ENCODE measurements around the gene POLR1A. TPM values are rescaled to one million over a fixed set of nuclear protein-coding genes. Genes with fewer than 3 reads are reported as not detected.

POLR1A gene
- total RNA-seq, 2 experiments from 2014 or later: 34.5 to 36.6 TPM

DNA sequence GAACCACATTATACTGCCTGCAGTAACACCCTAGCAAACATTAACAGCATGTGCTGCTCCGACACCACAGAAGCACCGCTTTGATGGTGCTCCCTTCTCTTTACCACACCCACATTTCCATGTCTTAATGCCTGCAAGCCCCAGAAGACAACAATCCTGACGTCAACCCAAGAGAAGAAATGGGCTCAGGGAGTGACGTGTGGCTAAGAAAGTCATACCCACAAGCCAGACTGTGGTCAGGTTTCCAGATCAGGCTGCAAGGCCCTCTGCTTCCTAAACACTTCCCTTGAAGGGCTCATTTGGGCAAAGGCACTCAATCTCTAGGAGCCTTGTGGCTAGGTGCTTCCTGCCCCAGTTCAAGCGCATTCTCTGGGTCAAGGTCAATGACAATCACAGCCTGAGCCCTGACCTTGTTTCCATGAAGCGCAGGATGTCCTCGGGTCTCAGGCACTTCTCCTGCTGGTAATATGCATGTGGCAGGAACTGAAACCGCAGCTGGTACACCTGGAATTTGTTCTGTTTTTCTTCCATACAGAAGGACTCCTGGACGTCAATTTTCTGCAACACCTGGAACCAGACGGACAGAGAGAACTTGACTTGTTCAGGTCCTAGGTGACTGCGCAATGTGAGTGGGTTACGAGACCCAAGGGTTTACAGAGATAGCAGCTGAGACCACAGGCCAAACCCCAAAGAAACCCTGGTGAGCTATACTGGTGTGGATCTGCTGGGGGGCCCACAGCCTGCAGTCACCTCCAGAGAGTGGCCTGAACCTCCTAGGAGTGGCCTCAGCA lies 67.2 kb downstream of the POLR1A start:
- peaks cover 55% of the 10 kb centered on the region for H3K36me3 Mint-ChIP-seq (ENCODE audit: low read depth)

DNA sequence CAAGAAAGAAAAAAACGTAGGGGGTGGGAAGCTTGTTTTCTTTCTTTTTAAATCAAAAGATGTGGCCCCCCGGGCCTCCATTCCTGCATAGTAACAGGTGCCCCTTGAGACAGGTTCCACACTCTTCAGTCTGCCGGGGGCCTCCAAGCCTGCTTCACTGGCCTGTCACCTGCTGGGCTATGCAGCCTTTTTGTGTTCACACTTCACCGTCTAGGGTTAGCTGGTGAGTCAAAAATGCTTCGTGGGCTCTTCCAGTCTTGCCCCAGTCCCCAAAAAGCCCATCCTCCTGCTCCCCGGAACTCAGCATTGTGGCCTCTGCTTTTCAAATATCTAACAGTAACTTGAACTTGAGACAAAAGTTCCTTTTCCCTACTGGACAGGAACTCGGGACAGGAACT lies 67.9 kb downstream of the POLR1A start:
- H3K9me3 Mint-ChIP-seq: no peaks in the 10 kb centered on the region
- H3K4me3 Mint-ChIP-seq: peak overlapping the region; percentile 65
- peak overlapping the region; percentile 99 for H3K27ac Mint-ChIP-seq
- CTCF ChIA-PET: interaction anchor here (0.7 to 2.9 kb wide), 10 partner anchors 10 to 210 kb away, joined by 3 to 11 read pairs (median 4); partner anchors contain the start of gene ST3GAL5
- no peak for DNase-seq
- H3K27me3 Mint-ChIP-seq: no peaks in the 10 kb centered on the region
- H3K36me3 Mint-ChIP-seq (ENCODE audit: low read depth): peaks cover 55% of the 10 kb centered on the region
- POLR2A ChIA-PET: no interaction called here
- H3K4me1 Mint-ChIP-seq: peaks cover 85% of the 10 kb centered on the region

More for the DNA sequence above, 67.2 kb downstream of the POLR1A start:
- Mint-ChIP-seq H3K9me3 (no peaks in the 10 kb centered on the region), H3K27ac (peak overlapping the region; percentile 99), H3K27me3 (no peaks in the 10 kb centered on the region), H3K4me1 (peaks cover 88% of the 10 kb centered on the region), H3K4me3 (peak overlapping the region; percentile 57)
- DNase-seq: peak; percentile 87
- ChIA-PET POLR2A (no interaction called here), CTCF (interaction anchor here (0.6 to 2.9 kb wide), 8 partner anchors 10 to 388 kb away, joined by 3 to 8 read pairs (median 3); no protein-coding TSS in a partner anchor)

DNA sequence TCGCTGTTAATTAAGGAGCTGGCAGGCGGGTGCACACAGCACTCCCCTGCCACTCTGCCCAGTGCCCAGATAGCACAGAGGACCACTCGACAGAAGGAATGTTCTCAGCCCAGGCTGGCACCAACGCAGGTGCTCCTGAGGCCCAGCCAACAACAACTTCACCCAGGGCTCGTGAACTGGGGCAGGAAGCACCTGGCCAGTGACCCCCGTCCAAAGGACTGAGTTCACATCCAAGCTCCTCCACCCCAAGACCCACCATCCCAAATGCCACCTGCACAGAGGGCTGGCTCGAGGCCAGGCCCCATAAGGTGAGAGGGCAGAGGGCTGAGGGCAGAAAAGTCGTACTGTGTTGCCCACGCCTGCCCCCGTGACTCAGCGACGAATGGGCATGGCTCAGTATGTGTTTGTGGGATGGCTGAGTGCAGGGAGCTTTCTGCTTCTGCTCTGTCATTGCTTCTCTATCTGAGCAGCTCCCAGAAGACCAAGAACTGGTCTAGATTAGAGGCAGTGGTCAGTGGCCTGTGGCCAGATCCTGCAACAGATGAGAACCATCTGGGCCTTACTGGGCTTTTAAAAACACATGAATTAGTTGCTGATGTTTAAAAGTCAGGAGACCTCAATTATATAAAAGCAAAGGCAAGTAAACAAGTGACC lies 68.4 kb downstream of the POLR1A start:
- no peaks in the 10 kb centered on the region for H3K9me3 Mint-ChIP-seq
- peaks cover 55% of the 10 kb centered on the region for H3K36me3 Mint-ChIP-seq (ENCODE audit: low read depth)
- ChIA-PET POLR2A (no interaction called here), CTCF (interaction anchor here (0.7 to 2.9 kb wide), 17 partner anchors 9 to 210 kb away, joined by 3 to 11 read pairs (median 4); partner anchors contain the start of gene ST3GAL5)
- no peaks in the 10 kb centered on the region for H3K27me3 Mint-ChIP-seq
- DNase-seq: peak; percentile 31
- peak overlapping the region; percentile 65 for H3K4me3 Mint-ChIP-seq
- peak overlapping the region; percentile 99 for H3K27ac Mint-ChIP-seq
- H3K4me1 Mint-ChIP-seq: peaks cover 84% of the 10 kb centered on the region

DNA sequence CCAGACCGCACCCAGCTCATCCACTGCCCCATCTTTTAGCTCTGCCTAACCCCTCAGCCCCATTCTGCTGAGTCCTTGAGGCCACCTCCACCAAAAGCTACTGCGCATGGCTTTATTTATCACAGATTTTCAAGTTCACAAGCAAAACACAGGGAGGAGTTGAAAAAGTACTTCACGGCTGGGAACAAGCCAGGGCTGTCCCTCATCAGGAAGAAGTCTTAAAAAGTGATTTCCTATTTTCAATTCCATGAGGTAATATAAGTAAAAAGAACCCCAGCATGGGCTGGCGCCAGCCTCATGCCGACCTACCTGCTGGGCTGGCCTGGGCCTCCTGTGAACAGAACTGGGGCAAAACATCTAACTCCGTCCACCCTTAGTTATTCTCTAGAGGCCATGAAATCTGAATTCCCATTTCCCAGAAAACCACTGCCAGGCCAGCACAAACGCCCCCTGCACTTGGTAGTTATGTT lies 69.0 kb downstream of the POLR1A start:
- no peaks in the 10 kb centered on the region for H3K27me3 Mint-ChIP-seq

DNA sequence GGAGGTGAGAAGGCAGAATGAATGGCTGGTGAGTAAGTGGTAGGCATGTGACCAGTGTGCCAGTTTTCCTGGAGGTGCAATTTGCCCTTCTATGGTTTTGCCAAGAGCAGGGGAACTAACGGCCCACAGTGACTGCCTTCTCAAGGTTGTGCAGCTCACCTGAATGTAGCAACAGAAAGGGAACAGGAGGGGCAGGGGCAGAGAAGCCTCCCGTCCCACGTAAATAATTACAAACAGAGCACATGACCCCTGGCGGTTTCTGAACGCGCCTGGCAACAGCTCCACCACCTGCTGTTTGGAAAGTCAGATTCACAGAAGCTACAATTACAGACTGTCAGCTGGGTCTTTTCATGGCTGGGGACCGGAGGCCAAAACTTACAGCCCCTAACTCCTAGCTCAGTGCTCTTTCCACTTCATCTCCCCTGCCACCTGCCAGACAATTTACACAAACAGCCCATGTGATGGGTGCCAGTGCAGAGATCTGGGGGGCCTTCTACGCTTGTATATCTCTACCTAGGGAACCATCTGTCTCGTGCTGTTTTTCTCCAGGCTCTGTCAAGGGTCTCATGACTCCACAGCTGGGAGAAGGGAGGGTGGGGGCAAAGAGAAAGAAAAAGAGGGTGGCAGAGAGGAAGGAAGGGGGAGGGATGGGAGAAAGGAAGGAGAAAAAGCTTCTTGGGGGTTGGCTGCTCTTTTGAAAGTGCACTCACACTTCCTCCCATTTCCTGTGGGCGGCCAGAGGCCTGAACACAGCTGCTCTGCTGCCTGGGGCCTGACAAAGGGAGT lies 69.6 kb downstream of the POLR1A start:
- no peaks in the 10 kb centered on the region for H3K27me3 Mint-ChIP-seq
- H3K27ac Mint-ChIP-seq: peak overlapping the region; percentile 99
- H3K4me1 Mint-ChIP-seq: peaks cover 77% of the 10 kb centered on the region

More for the DNA sequence above, 69.0 kb downstream of the POLR1A start:
- no peak for DNase-seq
- Mint-ChIP-seq H3K27ac (peak overlapping the region; percentile 99), H3K36me3 (ENCODE audit: low read depth) (peaks cover 56% of the 10 kb centered on the region), H3K4me3 (peak overlapping the region; percentile 65), H3K4me1 (peaks cover 83% of the 10 kb centered on the region), H3K9me3 (no peaks in the 10 kb centered on the region)
- CTCF ChIA-PET: interaction anchor here (0.5 to 4.1 kb wide), 26 partner anchors 9 to 308 kb away, joined by 3 to 26 read pairs (median 4); partner anchors contain the start of gene ST3GAL5
- POLR2A ChIA-PET: no interaction called here

DNA sequence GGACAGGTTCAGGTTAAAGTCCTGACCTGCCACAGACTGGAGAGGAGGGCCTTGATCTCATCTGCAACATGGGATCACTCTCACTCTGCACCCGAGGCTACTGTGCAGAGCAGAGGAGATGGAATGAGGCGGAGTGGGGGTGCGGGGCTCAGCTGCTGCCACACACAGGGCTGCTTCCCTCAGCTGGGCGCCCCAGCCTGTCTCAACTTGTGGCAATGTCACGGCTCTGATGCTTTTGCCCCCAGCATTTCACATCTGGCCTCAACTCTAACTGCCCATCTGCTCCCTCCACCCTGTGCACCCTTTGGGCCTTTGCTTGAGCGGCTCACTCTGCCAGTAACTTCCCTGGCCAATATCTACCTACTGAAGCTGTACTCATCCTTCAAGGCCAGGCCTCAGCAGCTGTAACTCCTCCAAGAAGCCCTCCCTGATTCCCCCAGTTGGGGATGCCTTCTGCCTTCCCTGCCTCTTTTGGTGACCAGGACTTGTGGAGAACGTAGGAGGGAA lies 70.3 kb downstream of the POLR1A start:
- POLR2A ChIA-PET: no interaction called here
- Mint-ChIP-seq H3K36me3 (ENCODE audit: low read depth) (peaks cover 56% of the 10 kb centered on the region), H3K9me3 (no peaks in the 10 kb centered on the region), H3K27ac (peak overlapping the region; percentile 99), H3K27me3 (no peaks in the 10 kb centered on the region), H3K4me3 (peak overlapping the region; percentile 65), H3K4me1 (peaks cover 70% of the 10 kb centered on the region)
- DNase-seq: no peak
- CTCF ChIA-PET: interaction anchor here (0.7 to 4.1 kb wide), 17 partner anchors 9 to 306 kb away, joined by 3 to 26 read pairs (median 7); partner anchors contain the start of gene ST3GAL5

More for the DNA sequence above, 69.6 kb downstream of the POLR1A start:
- H3K36me3 Mint-ChIP-seq (ENCODE audit: low read depth): peaks cover 56% of the 10 kb centered on the region
- no peaks in the 10 kb centered on the region for H3K9me3 Mint-ChIP-seq
- peak; percentile 81 for DNase-seq
- peak overlapping the region; percentile 65 for H3K4me3 Mint-ChIP-seq
- CTCF ChIA-PET: interaction anchor here (0.5 to 4.1 kb wide), 23 partner anchors 10 to 307 kb away, joined by 3 to 26 read pairs (median 4); partner anchors contain the start of gene ST3GAL5
- POLR2A ChIA-PET: no interaction called here

DNA sequence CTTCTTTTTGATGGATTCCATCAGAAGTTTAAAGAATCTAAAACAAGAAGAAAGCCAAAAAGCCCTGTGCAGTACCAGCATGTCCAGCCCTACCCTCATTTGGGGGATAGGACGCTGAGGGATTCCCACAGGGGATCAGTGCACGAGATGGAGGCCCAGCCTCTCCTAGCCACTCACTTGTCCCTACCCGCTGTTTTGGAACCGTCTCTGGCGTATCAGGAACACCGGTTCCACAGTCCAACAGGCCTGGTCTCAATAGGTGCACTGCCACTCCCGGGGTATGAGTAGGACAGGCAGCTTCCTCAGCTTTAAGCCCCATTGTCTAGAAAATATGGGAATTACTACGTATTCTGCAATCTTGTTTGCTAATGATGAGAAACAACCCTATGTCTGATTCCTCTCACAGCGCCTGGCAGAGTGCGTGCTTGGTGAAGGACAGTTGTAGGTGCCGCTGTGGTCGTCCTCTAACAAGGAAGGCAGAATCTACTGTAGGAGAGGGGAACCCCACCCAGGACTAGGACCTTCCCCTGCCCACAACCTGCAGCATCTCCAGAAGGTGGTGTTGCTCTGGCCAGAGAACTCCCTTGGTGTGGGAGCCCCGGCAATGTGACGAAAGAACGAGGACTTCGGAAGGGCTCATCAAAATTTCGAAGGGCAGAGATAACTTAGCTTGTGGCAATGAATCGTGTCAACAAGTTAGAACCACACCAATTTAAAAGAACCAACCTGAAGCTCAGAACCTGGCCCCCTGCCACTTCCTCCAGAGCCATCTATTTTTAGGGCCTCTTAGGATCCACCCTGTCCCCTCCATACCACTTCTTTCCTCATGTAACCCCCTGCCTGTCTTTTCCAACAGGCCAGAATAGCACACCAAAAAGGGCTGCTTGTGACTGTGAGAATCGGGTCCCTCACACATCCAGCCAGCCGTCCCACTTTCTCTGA lies 71.7 kb downstream of the POLR1A start:
- Mint-ChIP-seq H3K27me3 (no peaks in the 10 kb centered on the region), H3K9me3 (no peaks in the 10 kb centered on the region), H3K4me1 (peaks cover 56% of the 10 kb centered on the region), H3K27ac (peak overlapping the region; percentile 99), H3K36me3 (ENCODE audit: low read depth) (peaks cover 61% of the 10 kb centered on the region), H3K4me3 (no peak overlapping the region)
- no peak for DNase-seq
- CTCF ChIA-PET: interaction anchor here (1.0 to 4.1 kb wide), 6 partner anchors 10 to 105 kb away, joined by 3 to 26 read pairs (median 4); no protein-coding TSS in a partner anchor
- POLR2A ChIA-PET: no interaction called here

DNA sequence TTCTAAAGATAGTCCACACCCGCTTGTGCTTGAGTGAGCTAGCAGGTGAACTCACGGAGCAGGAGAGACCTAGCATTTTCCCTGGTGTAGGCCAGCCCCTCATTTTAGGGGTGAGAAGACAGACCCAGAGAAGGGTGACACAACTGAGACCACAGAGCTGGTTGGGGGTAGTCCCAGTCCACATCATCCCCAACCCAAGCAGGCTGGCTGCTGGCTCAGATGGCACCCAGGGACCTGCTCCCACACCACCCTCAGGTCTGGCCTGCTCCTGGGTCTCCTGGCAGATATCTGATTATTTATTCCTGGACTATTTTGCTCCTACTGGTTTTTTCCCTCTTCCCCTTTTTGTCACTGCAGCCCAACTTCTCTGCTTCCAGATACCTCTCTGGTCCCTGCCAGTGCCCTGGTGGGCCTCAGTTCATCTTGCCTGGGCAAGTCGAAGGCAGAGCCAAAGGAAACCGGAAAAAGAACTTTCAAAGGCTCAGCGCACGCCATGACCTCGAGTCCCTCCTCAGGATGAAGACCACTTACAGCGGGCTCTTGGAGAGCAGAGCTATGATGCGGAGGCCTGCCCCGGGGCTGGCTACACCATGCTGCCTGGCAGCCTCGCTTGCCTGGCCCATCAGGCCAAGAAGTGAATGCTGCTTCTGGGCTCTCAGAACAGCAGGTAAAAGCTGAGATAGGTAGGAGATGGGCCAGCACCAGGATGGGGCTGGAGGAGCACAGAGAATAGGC lies 72.7 kb downstream of the POLR1A start:
- Mint-ChIP-seq H3K36me3 (ENCODE audit: low read depth) (peaks cover 66% of the 10 kb centered on the region), H3K27me3 (no peaks in the 10 kb centered on the region), H3K9me3 (no peaks in the 10 kb centered on the region), H3K4me3 (no peak overlapping the region), H3K4me1 (peaks cover 46% of the 10 kb centered on the region), H3K27ac (peak overlapping the region; percentile 99)
- DNase-seq: no peak
- ChIA-PET POLR2A (no interaction called here), CTCF (interaction anchor here (1.0 to 4.1 kb wide), 3 partner anchors 12 to 104 kb away, joined by 3 to 26 read pairs (median 4); no protein-coding TSS in a partner anchor)

DNA sequence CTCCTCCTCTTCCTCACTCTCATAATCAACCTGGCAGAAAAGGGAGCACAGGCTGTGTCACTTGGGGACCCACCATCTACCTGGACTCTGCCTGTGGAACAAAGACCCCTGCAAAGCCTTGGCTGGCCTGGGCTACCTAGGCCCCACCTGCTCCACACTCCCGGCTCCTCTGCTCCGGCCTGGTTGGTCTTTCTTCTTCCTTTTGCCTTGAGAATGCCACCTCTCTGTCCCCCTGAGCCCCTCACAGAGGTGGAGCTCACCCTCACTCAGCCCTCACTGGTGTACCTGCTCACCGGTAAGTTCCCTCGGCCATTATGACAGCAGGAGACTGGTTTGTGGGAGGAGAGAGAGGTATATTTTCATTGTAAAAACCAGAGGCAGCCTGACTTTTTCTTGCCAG lies 74.1 kb downstream of the POLR1A start:
- no peak for DNase-seq
- Mint-ChIP-seq H3K9me3 (no peaks in the 10 kb centered on the region), H3K4me3 (no peak overlapping the region), H3K36me3 (ENCODE audit: low read depth) (peaks cover 65% of the 10 kb centered on the region), H3K27ac (no peak overlapping the region), H3K27me3 (no peaks in the 10 kb centered on the region), H3K4me1 (peaks cover 32% of the 10 kb centered on the region)
- ChIA-PET POLR2A (no interaction called here), CTCF (interaction anchor here (1.4 kb wide), 1 partner anchor 13 kb away, joined by 3 read pairs; no protein-coding TSS in a partner anchor)

DNA sequence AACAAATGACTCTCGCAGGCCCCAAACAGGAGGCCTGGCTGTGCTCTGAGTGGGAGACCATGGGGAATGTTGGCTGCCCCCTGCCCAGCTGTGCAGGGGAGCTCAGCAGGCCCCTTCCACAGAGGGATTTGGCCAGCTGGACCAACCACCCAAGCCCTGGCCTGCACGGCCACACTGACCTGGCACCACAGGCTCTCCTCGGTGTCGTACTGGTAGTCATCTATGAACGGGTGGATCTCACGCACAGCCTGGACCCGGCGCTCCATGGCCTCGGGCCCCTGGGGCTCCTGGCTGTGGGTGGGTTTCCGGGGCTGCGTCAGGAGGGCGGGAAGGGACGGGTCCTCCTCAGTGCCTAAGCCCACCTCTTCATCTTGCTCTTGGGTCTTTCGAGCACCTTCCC lies 74.5 kb downstream of the POLR1A start:
- Mint-ChIP-seq H3K4me3 (no peak overlapping the region), H3K9me3 (no peaks in the 10 kb centered on the region)

DNA sequence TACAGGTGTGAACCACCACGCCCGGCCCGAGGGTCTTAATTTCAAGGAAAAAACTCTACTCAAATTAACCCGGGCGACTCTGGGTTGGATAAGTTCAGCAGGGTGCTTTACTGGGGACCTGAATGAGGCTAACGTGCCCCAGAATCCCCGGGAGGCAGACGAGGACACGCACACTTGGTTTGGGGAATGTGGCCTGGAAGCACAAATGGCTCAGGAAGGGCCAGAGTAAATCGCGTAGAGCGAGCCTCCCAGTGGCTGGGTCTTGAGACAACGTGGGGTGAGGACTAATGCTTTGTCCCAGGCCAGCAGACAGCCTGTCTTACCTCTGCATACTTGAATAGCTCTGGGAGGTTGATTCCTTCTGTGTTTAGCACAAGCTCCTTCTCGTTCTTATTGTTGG lies 75.8 kb downstream of the POLR1A start:
- ChIA-PET POLR2A (no interaction called here), CTCF (interaction anchor here (1.0 to 1.4 kb wide), 2 partner anchors 31 to 36 kb away, joined by 3 to 5 read pairs; no protein-coding TSS in a partner anchor)
- H3K4me3 Mint-ChIP-seq: no peak overlapping the region
- no peak for DNase-seq
- no peak overlapping the region for H3K27ac Mint-ChIP-seq
- peaks cover 71% of the 10 kb centered on the region for H3K36me3 Mint-ChIP-seq (ENCODE audit: low read depth)
- H3K27me3 Mint-ChIP-seq: no peaks in the 10 kb centered on the region
- no peaks in the 10 kb centered on the region for H3K9me3 Mint-ChIP-seq
- H3K4me1 Mint-ChIP-seq: peaks cover 23% of the 10 kb centered on the region

More for the DNA sequence above, 74.5 kb downstream of the POLR1A start:
- Mint-ChIP-seq H3K27me3 (no peaks in the 10 kb centered on the region), H3K4me1 (peaks cover 28% of the 10 kb centered on the region), H3K36me3 (ENCODE audit: low read depth) (peaks cover 66% of the 10 kb centered on the region), H3K27ac (peak overlapping the region; percentile 47)
- CTCF ChIA-PET: interaction anchor here (1.4 kb wide), 2 partner anchors 13 to 32 kb away, joined by 3 read pairs; no protein-coding TSS in a partner anchor
- POLR2A ChIA-PET: no interaction called here
- DNase-seq: no peak
